Uterus (tissue), 2 donors: ENCODE results near the gene DLGAP3.

Experiments
- POLR2A ChIP-seq, 2 donors: fragments of 450-650 bp; IDR thresholded peaks; one replicate each; pipeline ENCODE4 v1.6.1; 2016; ENCODE audit warnings: antibody characterized with exemption in 2 of 2, mild to moderate bottlenecking in 1 of 2, moderate library complexity in 1 of 2
- TF ChIP-seq, protein P1 (sequence below), 4 experiments: fragments of 200-600 bp in 2 of 4; fragments of 450-650 bp in 2 of 4; sonication (generic) in 2 of 4; IDR thresholded peaks; one replicate each; pipeline ENCODE4 v1.5.1; 2016 to 2019; ENCODE audit warnings: antibody characterized with exemption in 4 of 4, mild to moderate bottlenecking in 2 of 4, moderate library complexity in 1 of 4

DNA sequence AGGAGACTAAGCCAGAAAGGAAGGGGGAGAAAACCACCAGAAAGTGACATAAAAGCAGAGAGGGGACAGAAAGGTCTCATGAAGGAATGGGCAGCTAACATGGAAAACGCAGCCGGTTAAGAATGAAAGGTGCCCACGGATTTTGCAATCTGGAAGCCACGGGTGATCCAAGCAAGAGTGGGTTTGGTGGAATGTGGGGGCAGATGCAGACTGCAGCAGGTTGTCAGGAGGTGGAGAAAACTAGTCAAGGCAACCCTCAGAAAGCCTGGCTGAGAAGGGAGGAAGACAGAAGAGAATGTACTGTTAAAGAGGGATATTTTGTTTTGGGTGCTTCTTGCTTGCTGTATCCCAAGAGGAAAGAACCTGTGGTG, 57.3 kb downstream of the DLGAP3 start:
- TF ChIP-seq, protein P1, sequence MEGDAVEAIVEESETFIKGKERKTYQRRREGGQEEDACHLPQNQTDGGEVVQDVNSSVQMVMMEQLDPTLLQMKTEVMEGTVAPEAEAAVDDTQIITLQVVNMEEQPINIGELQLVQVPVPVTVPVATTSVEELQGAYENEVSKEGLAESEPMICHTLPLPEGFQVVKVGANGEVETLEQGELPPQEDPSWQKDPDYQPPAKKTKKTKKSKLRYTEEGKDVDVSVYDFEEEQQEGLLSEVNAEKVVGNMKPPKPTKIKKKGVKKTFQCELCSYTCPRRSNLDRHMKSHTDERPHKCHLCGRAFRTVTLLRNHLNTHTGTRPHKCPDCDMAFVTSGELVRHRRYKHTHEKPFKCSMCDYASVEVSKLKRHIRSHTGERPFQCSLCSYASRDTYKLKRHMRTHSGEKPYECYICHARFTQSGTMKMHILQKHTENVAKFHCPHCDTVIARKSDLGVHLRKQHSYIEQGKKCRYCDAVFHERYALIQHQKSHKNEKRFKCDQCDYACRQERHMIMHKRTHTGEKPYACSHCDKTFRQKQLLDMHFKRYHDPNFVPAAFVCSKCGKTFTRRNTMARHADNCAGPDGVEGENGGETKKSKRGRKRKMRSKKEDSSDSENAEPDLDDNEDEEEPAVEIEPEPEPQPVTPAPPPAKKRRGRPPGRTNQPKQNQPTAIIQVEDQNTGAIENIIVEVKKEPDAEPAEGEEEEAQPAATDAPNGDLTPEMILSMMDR (IDR thresholded peaks at IDR 0.05): no peak
- TF ChIP-seq POLR2A (IDR thresholded peaks at IDR 0.05): no peak
